Bronchial epithelial cell (primary cell): Measurements from ENCODE around the gene WDR75. TPM values are rescaled to one million over a fixed set of nuclear protein-coding genes. Genes with fewer than 3 reads are reported as not detected.

ENCODE experiments used
- DNase-seq: peaks from one replicate; pipeline ENCODE4 v3.0.0-alpha.2; 2010; ENCODE audit warnings: low read depth
- FAIRE-seq: peaks from 2 replicates; lab custom pipeline; 2011; peaks lifted over from hg19 to GRCh38; lab: Jason Lieb, UNC
- H3K27me3 ChIP-seq: 2 replicates; pipeline ENCODE4 v1.5.1; 2011; ENCODE audit warnings: low read length; ENCODE audit not compliant: control insufficient read depth, insufficient read depth
- H3K36me3 ChIP-seq: 2 replicates; pipeline ENCODE4 v1.5.1; 2011; ENCODE audit warnings: low read length; ENCODE audit not compliant: control insufficient read depth, insufficient read depth
- H3K4me3 ChIP-seq: 2 replicates; pipeline ENCODE4 v1.5.1; 2011; ENCODE audit warnings: mild to moderate bottlenecking, low read depth, low read length, control low read depth
- total RNA-seq: library from RNA; depleted of rRNA; stranded (reverse); fragments of >200 nt; gene quantifications from 2 replicates; pipeline ENCODE4 v1.2.1, GENCODE V29; 2014
- TF ChIP-seq, protein P1 (sequence below): IDR thresholded peaks from 2 replicates; pipeline ENCODE4 v1.5.1; 2011; ENCODE audit warnings: mild to moderate bottlenecking, moderate library complexity, low read length, control low read depth, inconsistent platforms; ENCODE audit not compliant: insufficient read depth, severe bottlenecking

WDR75 gene
- total RNA-seq, 1 donor from 2014 or later: 41.1 TPM

DNA sequence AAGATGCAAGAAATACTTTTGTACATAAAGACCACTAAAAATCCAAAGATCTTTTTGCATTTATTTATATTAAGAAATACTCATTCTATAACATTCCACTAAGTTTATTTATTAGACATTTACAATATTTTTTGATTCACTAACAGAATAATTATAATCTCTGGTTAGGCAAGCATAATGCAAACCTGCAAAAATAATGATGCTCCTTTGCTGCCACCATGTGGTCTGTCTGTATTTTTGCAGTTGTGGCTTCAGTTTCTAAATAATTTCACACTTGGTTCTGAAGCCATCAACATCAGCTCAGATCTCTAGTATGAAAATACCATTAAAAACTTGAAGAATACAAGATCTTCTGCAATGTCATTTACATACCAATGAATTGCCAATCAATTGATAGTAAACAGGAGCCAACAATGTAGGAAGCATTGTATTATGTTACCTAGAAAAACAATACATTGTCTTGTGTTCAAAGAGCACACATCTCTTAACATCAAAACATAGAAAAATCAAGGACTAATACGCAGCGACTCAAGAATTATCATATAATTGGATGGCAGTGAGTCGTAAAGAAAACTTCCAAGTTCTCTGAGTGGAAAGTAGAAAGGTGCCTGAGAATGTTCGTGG is 28.8 kb upstream of the WDR75 start:
- Histone ChIP-seq H3K36me3 (no peaks in the 10 kb centered on the region), H3K4me3 (no peak overlapping the region), H3K27me3 (no peaks in the 10 kb centered on the region)
- DNase-seq (peak; percentile 49), FAIRE-seq (no peak)
- TF ChIP-seq, protein P1, sequence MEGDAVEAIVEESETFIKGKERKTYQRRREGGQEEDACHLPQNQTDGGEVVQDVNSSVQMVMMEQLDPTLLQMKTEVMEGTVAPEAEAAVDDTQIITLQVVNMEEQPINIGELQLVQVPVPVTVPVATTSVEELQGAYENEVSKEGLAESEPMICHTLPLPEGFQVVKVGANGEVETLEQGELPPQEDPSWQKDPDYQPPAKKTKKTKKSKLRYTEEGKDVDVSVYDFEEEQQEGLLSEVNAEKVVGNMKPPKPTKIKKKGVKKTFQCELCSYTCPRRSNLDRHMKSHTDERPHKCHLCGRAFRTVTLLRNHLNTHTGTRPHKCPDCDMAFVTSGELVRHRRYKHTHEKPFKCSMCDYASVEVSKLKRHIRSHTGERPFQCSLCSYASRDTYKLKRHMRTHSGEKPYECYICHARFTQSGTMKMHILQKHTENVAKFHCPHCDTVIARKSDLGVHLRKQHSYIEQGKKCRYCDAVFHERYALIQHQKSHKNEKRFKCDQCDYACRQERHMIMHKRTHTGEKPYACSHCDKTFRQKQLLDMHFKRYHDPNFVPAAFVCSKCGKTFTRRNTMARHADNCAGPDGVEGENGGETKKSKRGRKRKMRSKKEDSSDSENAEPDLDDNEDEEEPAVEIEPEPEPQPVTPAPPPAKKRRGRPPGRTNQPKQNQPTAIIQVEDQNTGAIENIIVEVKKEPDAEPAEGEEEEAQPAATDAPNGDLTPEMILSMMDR: no peak

DNA sequence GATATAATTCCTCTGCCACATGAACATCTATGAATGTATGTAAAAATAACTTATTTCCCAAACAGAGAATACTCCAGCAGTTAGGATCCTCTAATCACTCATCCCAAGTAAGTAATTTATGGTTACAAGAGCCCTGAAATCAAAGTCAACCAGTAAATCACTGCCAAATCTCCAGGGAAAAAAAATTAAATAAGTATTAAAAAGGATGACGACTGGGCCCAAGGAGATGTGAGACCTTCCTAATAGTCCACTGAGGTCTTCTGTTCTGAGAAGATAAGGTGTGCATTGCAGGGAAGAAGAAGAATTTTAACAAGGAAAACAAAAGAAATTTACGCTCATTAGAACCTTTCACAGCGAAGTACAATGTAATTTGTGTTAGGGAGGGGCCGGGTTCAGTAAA is 28.0 kb upstream of the WDR75 start:
- Histone ChIP-seq H3K4me3 (no peak overlapping the region), H3K27me3 (no peaks in the 10 kb centered on the region), H3K36me3 (no peaks in the 10 kb centered on the region)
- FAIRE-seq (no peak), DNase-seq (no peak)
- TF ChIP-seq, protein P1: no peak

DNA sequence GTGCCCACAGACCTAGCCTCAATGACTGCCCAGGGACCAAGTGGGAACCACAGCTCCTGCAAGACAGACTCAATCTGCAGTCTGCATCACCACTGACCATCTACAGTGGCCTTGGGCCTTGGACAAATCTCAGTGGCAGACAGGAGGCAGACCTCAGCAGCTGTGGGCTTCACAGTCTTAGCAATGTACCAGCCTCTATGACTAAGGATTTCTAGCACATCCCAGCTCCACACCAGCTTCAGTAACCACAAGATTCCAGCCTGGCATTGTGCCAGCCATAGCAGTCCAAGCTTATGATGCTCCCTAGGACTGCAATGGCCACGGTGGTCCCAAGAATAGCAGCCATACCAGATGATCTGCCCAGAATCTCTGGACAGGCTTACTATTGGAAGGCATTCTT is 19.6 kb upstream of the WDR75 start:
- TF ChIP-seq, protein P1: no peak
- Histone ChIP-seq H3K4me3 (no peak overlapping the region), H3K36me3 (no peaks in the 10 kb centered on the region), H3K27me3 (no peaks in the 10 kb centered on the region)
- peak; percentile 64 for DNase-seq
- peak; percentile 72 for FAIRE-seq

DNA sequence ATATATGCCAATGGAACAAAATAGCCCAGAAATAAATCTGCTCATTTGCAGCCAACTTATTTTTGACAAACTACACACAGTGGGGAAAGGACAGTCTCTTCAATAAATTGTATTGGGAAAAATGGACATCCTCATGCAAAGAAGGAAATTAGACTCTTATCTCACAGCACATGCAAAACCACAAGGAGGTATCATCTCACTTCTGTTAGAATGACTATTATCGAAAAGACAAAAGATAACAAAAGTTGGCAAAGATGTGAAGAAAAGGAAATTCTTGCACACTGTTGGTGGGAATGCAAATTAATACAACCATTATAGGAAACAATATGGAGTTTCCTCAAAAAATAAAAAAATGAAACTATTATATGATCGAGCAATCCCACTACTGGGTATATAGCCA is 16.3 kb upstream of the WDR75 start:
- H3K4me3 ChIP-seq: no peak overlapping the region
- no peaks in the 10 kb centered on the region for H3K27me3 ChIP-seq
- no peaks in the 10 kb centered on the region for H3K36me3 ChIP-seq
- TF ChIP-seq, protein P1: no peak
- no peak for FAIRE-seq
- DNase-seq: no peak

DNA sequence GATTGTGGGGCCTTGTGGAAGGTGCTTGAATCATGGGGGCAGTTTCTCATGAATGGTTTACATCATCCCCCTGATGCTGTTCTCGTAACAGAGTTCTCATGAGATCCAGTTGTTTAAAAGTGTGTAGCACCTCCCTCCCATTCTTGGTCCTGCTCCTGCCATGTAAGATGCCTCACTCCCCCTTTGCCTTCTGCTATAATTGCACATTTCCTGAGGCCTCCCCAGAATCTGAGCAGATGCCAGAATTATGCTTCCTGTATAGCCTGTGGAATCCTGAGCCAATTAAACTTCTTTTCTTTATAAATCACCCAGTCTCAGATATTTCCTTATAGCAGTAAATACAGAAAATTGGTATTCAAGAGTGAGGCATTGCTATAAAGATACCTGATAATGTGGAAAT is 15.6 kb upstream of the WDR75 start:
- Histone ChIP-seq H3K4me3 (no peak overlapping the region), H3K36me3 (no peaks in the 10 kb centered on the region), H3K27me3 (no peaks in the 10 kb centered on the region)
- FAIRE-seq: no peak
- TF ChIP-seq, protein P1: no peak
- DNase-seq: no peak

DNA sequence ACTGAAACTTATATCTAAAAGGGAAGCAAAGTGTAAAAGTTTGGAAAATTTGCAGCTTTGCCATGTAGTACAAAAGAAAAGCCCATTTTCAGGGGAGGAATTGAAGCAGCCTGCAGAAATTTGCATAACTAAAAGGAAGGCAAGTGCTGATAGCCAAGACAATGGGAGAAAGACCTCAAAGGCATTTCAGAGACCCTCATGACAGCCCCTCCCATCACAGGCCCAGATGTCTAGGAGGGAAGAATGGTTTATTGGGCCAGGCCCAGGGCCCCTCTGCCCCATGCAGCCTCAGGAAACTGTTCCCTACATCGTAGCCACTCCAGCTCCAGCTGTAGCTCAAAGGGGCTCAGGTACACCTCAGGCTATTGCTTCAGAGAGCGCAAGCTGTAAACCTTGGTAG is 14.4 kb upstream of the WDR75 start:
- Histone ChIP-seq H3K27me3 (no peaks in the 10 kb centered on the region), H3K4me3 (no peak overlapping the region), H3K36me3 (no peaks in the 10 kb centered on the region)
- TF ChIP-seq, protein P1: no peak
- FAIRE-seq: no peak
- DNase-seq: no peak
